NOMO-1 treated with dmso at 0.1 percent for 144 hours (cell line): Measurements from ENCODE around the gene MED15.
"Not testable (repeated sequence)": the region's sequence is repeated elsewhere in the genome, so short reads cannot be mapped to it uniquely, and the experiment has no call there.

Experiments
- DNase-seq: peaks from one replicate; lab custom pipeline; 2025; ENCODE audit not compliant: unreplicated experiment; lab: John Stamatoyannopoulos, UW

The MED15 gene

GRCh38 chr22:20483771-20484170 lies 23.6 kb upstream of the MED15 start:
- DNase-seq, result no peak

GRCh38 chr22:20484948-20485683 lies 22.3 kb upstream of the MED15 start:
- DNase-seq, result no peak

- no peak for DNase-seq
Observed at GRCh38 chr22:20486229-20486628, 21.2 kb upstream of the MED15 start.

- no peak for DNase-seq
Observed at GRCh38 chr22:20487715-20488114, 19.7 kb upstream of the MED15 start.

GRCh38 chr22:20488946-20489345 lies 18.5 kb upstream of the MED15 start:
- DNase-seq, result no peak

GRCh38 chr22:20490183-20490940 lies 17.0 kb upstream of the MED15 start:
- DNase-seq, result no peak

- no peak for DNase-seq
Observed at GRCh38 chr22:20490941-20491307, 16.5 kb upstream of the MED15 start.

- DNase-seq, result no peak
Observed at GRCh38 chr22:20491346-20491745, 16.1 kb upstream of the MED15 start.

- no peak for DNase-seq
Observed at GRCh38 chr22:20494978-20495860, 12.2 kb upstream of the MED15 start, which contains the start of gene KLHL22. TSS of gene KLHL22 (minus strand) at chr22:20495795. CDS start at chr22:20489211, 6,584 bp downstream.

- peak; percentile 90 for DNase-seq
Observed at GRCh38 chr22:20495861-20496681, 11.3 kb upstream of the MED15 start.

GRCh38 chr22:20497426-20497825 lies 10.0 kb upstream of the MED15 start:
- DNase-seq, result no peak

GRCh38 chr22:20498913-20499312 lies 8.5 kb upstream of the MED15 start:
- DNase-seq, result no peak

- DNase-seq, result no peak
Observed at GRCh38 chr22:20499769-20500168, 7.6 kb upstream of the MED15 start.

GRCh38 chr22:20503816-20504215 lies 3.6 kb upstream of the MED15 start:
- no peak for DNase-seq

- not testable (repeated sequence) for DNase-seq
Observed at GRCh38 chr22:20504293-20504922, 3.0 kb upstream of the MED15 start.

- no peak for DNase-seq
Observed at GRCh38 chr22:20506543-20507252, 712 bp upstream of the MED15 start.

GRCh38 chr22:20508067-20508755 lies 801 bp downstream of the MED15 start:
- not testable (repeated sequence) for DNase-seq

GRCh38 chr22:20508815-20509271 lies 1.4 kb downstream of the MED15 start:
- no peak for DNase-seq
